ENCODE results near the gene ADA.

ADA gene

GRCh38 chr20:44621939-44622338, 29.6 kb downstream of the ADA start:
- no peak overlapping the region for H3K4me3 ChIP-seq (ENCODE audit: low read depth, low read length)
- TF ChIP-seq CTCF (IDR thresholded peaks at IDR 0.05; ENCODE audit: low read depth, low read length) = no peak

GRCh38 chr20:44621325-44621724, 30.2 kb downstream of the ADA start:
- no peak overlapping the region for H3K4me3 ChIP-seq (ENCODE audit: low read depth, low read length)
- no peak for TF ChIP-seq CTCF (IDR thresholded peaks at IDR 0.05; ENCODE audit: low read depth, low read length)

GRCh38 chr20:44620030-44620429, 31.5 kb downstream of the ADA start:
- no peak for TF ChIP-seq CTCF (IDR thresholded peaks at IDR 0.05; ENCODE audit: low read depth, low read length)
- no peak overlapping the region for H3K4me3 ChIP-seq (ENCODE audit: low read depth, low read length)

- TF ChIP-seq CTCF (IDR thresholded peaks at IDR 0.05; ENCODE audit: low read depth, low read length) = no peak
- H3K4me3 ChIP-seq (ENCODE audit: low read depth, low read length) = no peak overlapping the region
These were observed 32.2 kb downstream of the ADA start for GRCh38 chr20:44619294-44619693.

DNA sequence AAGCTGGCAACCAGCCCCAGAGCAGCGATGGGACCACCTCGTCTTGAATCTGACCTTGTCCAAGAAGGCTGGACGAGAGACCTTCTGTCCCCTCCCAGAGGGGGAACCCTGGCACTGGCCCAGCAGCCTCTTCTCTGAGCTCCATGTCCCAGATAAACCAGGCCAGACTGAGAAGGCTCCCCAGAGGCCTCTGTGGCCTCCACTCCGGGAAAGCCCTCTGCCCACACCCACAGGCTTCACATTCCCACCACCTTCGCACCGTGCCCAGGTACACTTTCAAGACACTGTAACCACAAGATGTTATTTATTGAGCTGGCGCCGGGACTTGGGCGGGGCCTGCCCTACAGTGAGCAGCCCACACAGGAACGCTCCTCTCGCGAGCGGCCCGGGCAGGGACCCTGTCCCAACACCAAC, 33.2 kb downstream of the ADA start:
- no peak for TF ChIP-seq CTCF (IDR thresholded peaks at IDR 0.05; ENCODE audit: low read depth, low read length)
- no peak overlapping the region for H3K4me3 ChIP-seq (ENCODE audit: low read depth, low read length)

DNA sequence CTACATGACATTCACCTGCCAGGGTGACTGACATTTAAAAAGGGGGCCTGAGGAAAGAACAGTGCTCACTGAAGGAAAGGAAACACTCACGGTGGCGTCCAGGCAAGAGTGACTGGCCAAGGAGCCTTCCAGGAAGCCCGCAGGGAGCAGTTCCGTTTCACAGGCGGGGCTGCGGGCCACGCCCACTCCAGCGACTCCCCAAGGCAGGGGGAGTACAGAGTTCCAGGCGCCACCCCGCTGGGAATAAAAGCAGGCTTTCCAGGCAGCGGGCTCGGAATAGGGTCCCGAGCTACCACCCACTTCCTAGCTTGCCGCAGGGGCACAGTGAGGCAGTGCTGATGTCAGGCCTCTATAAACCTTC, 34.9 kb downstream of the ADA start:
- no peak overlapping the region for H3K4me3 ChIP-seq (ENCODE audit: low read depth, low read length)
- TF ChIP-seq CTCF (IDR thresholded peaks at IDR 0.05; ENCODE audit: low read depth, low read length) = no peak

DNA sequence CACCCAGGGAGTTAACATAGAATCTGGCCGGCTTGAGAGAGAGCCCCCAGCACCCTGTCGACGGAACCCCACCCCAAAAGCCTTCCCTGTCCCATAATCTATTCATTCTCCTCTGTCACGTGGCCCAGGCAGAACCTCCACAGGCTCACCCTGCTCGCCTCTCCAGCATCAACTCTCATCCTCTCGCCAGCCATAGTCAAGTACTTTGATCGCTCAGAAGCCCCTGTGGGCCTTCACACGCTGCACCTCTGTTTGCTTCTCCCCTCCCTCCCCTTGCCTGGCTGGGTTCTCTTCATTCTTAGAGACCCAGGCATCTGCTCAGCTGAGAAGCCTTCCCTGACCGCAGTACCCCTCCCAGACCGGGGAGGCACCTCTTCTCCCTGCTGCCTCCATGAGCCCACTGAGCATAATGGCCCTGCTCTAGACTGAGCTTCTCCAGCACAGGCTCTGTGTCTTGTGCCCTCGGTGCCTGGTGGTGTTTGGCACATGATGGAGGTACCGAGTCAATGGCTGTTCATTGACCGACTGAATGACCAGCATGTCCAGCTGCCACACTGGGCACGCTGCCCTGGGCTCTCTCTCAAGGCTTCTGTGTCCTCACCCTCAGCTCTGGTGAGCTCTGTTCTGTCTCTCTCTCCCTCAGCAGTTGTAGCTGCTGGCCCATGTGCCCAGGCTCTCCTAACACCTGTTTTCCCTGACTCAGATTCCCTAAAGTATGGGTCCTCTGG, 35.5 kb downstream of the ADA start:
- no peak for TF ChIP-seq CTCF (IDR thresholded peaks at IDR 0.05; ENCODE audit: low read depth, low read length)
- no peak overlapping the region for H3K4me3 ChIP-seq (ENCODE audit: low read depth, low read length)
